HG03280 (cell line): ENCODE data around the gene RPS28.
A peak's percentile ranks its signal among the peaks of the same experiment; 100 is the strongest.
"Not testable (repeated sequence)": the region's sequence is repeated elsewhere in the genome, so short reads cannot be mapped to it uniquely, and the experiment has no call there.

Experiments
- ATAC-seq: cut with Tn5 transposase; IDR thresholded peaks from one replicate; pipeline ENCODE4 v1.9.1; 2021; ENCODE audit warnings: mild to moderate bottlenecking, moderate library complexity; ENCODE audit not compliant: unreplicated experiment

The RPS28 gene

GRCh38 chr19:8321067-8321985, at the start of gene RPS28, which contains the start of gene NDUFA7:
RPS28 (plus strand) TSS chr19:8321496; CDS start chr19:8321531, 35 bp downstream.
NDUFA7 (minus strand) TSS chr19:8321375; CDS start chr19:8321358, 17 bp downstream.
- peak; percentile 93 for ATAC-seq

- ATAC-seq: not testable (repeated sequence)
These were observed 44.8 kb upstream of the RPS28 start for GRCh38 chr19:8276508-8276907.

- ATAC-seq: not testable (repeated sequence)
These were observed 30.0 kb upstream of the RPS28 start for GRCh38 chr19:8291337-8291736.

GRCh38 chr19:8302357-8302691, 19.0 kb upstream of the RPS28 start:
- no peak for ATAC-seq

GRCh38 chr19:8302734-8303133, 18.6 kb upstream of the RPS28 start:
- ATAC-seq: no peak

GRCh38 chr19:8304841-8305621, 16.3 kb upstream of the RPS28 start:
- ATAC-seq: no peak

- ATAC-seq: no peak
These were observed 15.5 kb upstream of the RPS28 start for GRCh38 chr19:8305798-8306197.

GRCh38 chr19:8306235-8307054, 14.9 kb upstream of the RPS28 start:
- no peak for ATAC-seq

- no peak for ATAC-seq
These were observed 13.8 kb upstream of the RPS28 start for GRCh38 chr19:8307400-8307964.

- peak; percentile 86 for ATAC-seq
These were observed 13.1 kb upstream of the RPS28 start, which contains the start of gene CD320 for GRCh38 chr19:8307965-8308866. CD320 (minus strand) TSS chr19:8308358; CDS start chr19:8308290, 68 bp downstream.

GRCh38 chr19:8308891-8309291, 12.4 kb upstream of the RPS28 start:
- no peak for ATAC-seq

- no peak for ATAC-seq
These were observed 10.8 kb upstream of the RPS28 start for GRCh38 chr19:8310342-8311055.

GRCh38 chr19:8311461-8312260, 9.6 kb upstream of the RPS28 start:
- no peak for ATAC-seq

GRCh38 chr19:8314981-8315640, 6.2 kb upstream of the RPS28 start:
- ATAC-seq: not testable (repeated sequence)

GRCh38 chr19:8316351-8317125, 4.8 kb upstream of the RPS28 start:
- no peak for ATAC-seq

GRCh38 chr19:8318835-8319234, 2.5 kb upstream of the RPS28 start:
- not testable (repeated sequence) for ATAC-seq
